ENCODE data around the gene SLC13A2. TPM values are rescaled to one million over a fixed set of nuclear protein-coding genes. Genes with fewer than 3 reads are reported as not detected.
A peak's percentile ranks its signal among the peaks of the same experiment; 100 is the strongest.

Gene SLC13A2
- polyA plus RNA-seq, 1 donor from 2014 or later = not detected

- H3K4me1 Mint-ChIP-seq = no peaks in the 10 kb centered on the region
- no peak overlapping the region for H3K4me3 Mint-ChIP-seq
- peak overlapping the region in 1 of 3 donors; percentile 18 for H3K27ac Mint-ChIP-seq
- no peaks in the 10 kb centered on the region for H3K27me3 Mint-ChIP-seq
- H3K9me3 Mint-ChIP-seq = no peaks in the 10 kb centered on the region
- H3K36me3 Mint-ChIP-seq = peaks cover 4% of the 10 kb centered on the region
Measured at GRCh38 chr17:28527181-28527681, 53.8 kb downstream of the SLC13A2 start.

GRCh38 chr17:28527859-28528258 lies 54.4 kb downstream of the SLC13A2 start:
- Mint-ChIP-seq H3K27ac (no peak overlapping the region), H3K27me3 (no peaks in the 10 kb centered on the region), H3K4me3 (no peak overlapping the region), H3K36me3 (peaks cover 4% of the 10 kb centered on the region), H3K4me1 (no peaks in the 10 kb centered on the region), H3K9me3 (no peaks in the 10 kb centered on the region)

GRCh38 chr17:28528327-28529012 lies 55.0 kb downstream of the SLC13A2 start:
- Mint-ChIP-seq H3K9me3 (no peaks in the 10 kb centered on the region), H3K27ac (no peak overlapping the region), H3K4me3 (peak overlapping the region in 1 of 4 donors; percentile 28), H3K4me1 (no peaks in the 10 kb centered on the region), H3K36me3 (peaks cover 4% of the 10 kb centered on the region), H3K27me3 (peaks cover 1% of the 10 kb centered on the region)

- Mint-ChIP-seq H3K27ac (no peak overlapping the region), H3K4me1 (no peaks in the 10 kb centered on the region), H3K27me3 (peaks cover 1% of the 10 kb centered on the region), H3K36me3 (peaks cover 4% of the 10 kb centered on the region), H3K4me3 (no peak overlapping the region), H3K9me3 (no peaks in the 10 kb centered on the region)
Measured at GRCh38 chr17:28529013-28529400, 55.6 kb downstream of the SLC13A2 start.

- Mint-ChIP-seq H3K4me3 (no peak overlapping the region), H3K27me3 (peaks cover 1% of the 10 kb centered on the region), H3K4me1 (no peaks in the 10 kb centered on the region), H3K27ac (no peak overlapping the region), H3K9me3 (no peaks in the 10 kb centered on the region), H3K36me3 (peaks cover 1% of the 10 kb centered on the region)
Measured at GRCh38 chr17:28530250-28530649, 56.8 kb downstream of the SLC13A2 start.

- Mint-ChIP-seq H3K27me3 (peaks cover 1% of the 10 kb centered on the region), H3K27ac (no peak overlapping the region), H3K9me3 (no peaks in the 10 kb centered on the region), H3K36me3 (peaks cover 1% of the 10 kb centered on the region), H3K4me1 (no peaks in the 10 kb centered on the region), H3K4me3 (no peak overlapping the region)
Measured at GRCh38 chr17:28530926-28531325, 57.5 kb downstream of the SLC13A2 start.

- Mint-ChIP-seq H3K27ac (no peak overlapping the region), H3K27me3 (peaks cover 1% of the 10 kb centered on the region), H3K9me3 (no peaks in the 10 kb centered on the region), H3K36me3 (peaks cover 1% of the 10 kb centered on the region), H3K4me1 (no peaks in the 10 kb centered on the region), H3K4me3 (no peak overlapping the region)
Measured at GRCh38 chr17:28532050-28532960, 58.9 kb downstream of the SLC13A2 start.

GRCh38 chr17:28533091-28533807 lies 59.8 kb downstream of the SLC13A2 start:
- H3K9me3 Mint-ChIP-seq = no peaks in the 10 kb centered on the region
- H3K27ac Mint-ChIP-seq = no peak overlapping the region
- H3K36me3 Mint-ChIP-seq = peaks cover 1% of the 10 kb centered on the region
- H3K27me3 Mint-ChIP-seq = peaks cover 1% of the 10 kb centered on the region
- H3K4me1 Mint-ChIP-seq = peaks cover 0 to 1% (median 0%) of the 10 kb centered on the region in 3 donors
- H3K4me3 Mint-ChIP-seq = no peak overlapping the region

GRCh38 chr17:28534740-28535375 lies 61.4 kb downstream of the SLC13A2 start:
- Mint-ChIP-seq H3K36me3 (no peaks in the 10 kb centered on the region), H3K9me3 (no peaks in the 10 kb centered on the region), H3K4me1 (peaks cover 0 to 1% (median 0%) of the 10 kb centered on the region in 3 donors), H3K27me3 (peaks cover 1% of the 10 kb centered on the region), H3K27ac (peak overlapping the region in 1 of 3 donors; percentile 62), H3K4me3 (no peak overlapping the region)

GRCh38 chr17:28536532-28537218 lies 63.2 kb downstream of the SLC13A2 start:
- H3K27ac Mint-ChIP-seq = no peak overlapping the region

GRCh38 chr17:28537219-28537610 lies 63.8 kb downstream of the SLC13A2 start:
- H3K27me3 Mint-ChIP-seq = peaks cover 1% of the 10 kb centered on the region
- H3K9me3 Mint-ChIP-seq = no peaks in the 10 kb centered on the region
- no peaks in the 10 kb centered on the region for H3K36me3 Mint-ChIP-seq
- no peak overlapping the region for H3K4me3 Mint-ChIP-seq
- no peak overlapping the region for H3K27ac Mint-ChIP-seq
- H3K4me1 Mint-ChIP-seq = peaks cover 0 to 1% (median 0%) of the 10 kb centered on the region in 3 donors

More at GRCh38 chr17:28536532-28537218, 63.2 kb downstream of the SLC13A2 start:
- H3K4me1 Mint-ChIP-seq = peaks cover 0 to 1% (median 0%) of the 10 kb centered on the region in 3 donors
- no peak overlapping the region for H3K4me3 Mint-ChIP-seq
- no peaks in the 10 kb centered on the region for H3K9me3 Mint-ChIP-seq
- H3K27me3 Mint-ChIP-seq = peaks cover 1% of the 10 kb centered on the region
- no peaks in the 10 kb centered on the region for H3K36me3 Mint-ChIP-seq

- peaks cover 0 to 6% (median 0%) of the 10 kb centered on the region in 3 donors for H3K4me1 Mint-ChIP-seq
- H3K36me3 Mint-ChIP-seq = no peaks in the 10 kb centered on the region
- H3K4me3 Mint-ChIP-seq = no peak overlapping the region
- no peaks in the 10 kb centered on the region for H3K27me3 Mint-ChIP-seq
- H3K9me3 Mint-ChIP-seq = no peaks in the 10 kb centered on the region
- no peak overlapping the region for H3K27ac Mint-ChIP-seq
Measured at GRCh38 chr17:28538296-28538895, 65.0 kb downstream of the SLC13A2 start.

- Mint-ChIP-seq H3K36me3 (no peaks in the 10 kb centered on the region), H3K4me3 (peak overlapping the region in 1 of 4 donors; percentile 13), H3K4me1 (peaks cover 7 to 15% (median 8%) of the 10 kb centered on the region in 3 donors), H3K9me3 (no peaks in the 10 kb centered on the region), H3K27ac (no peak overlapping the region), H3K27me3 (no peaks in the 10 kb centered on the region)
Measured at GRCh38 chr17:28540231-28540630, 66.8 kb downstream of the SLC13A2 start.

GRCh38 chr17:28541439-28541838 lies 68.0 kb downstream of the SLC13A2 start:
- H3K27me3 Mint-ChIP-seq = no peaks in the 10 kb centered on the region
- H3K4me3 Mint-ChIP-seq = no peak overlapping the region
- no peak overlapping the region for H3K27ac Mint-ChIP-seq
- no peaks in the 10 kb centered on the region for H3K36me3 Mint-ChIP-seq
- peaks cover 7 to 17% (median 10%) of the 10 kb centered on the region in 3 donors for H3K4me1 Mint-ChIP-seq
- no peaks in the 10 kb centered on the region for H3K9me3 Mint-ChIP-seq

Data from IgD-negative memory B cell (primary cell).